HepG2 (cell line): ENCODE results near the gene ELAC1. TPM values are rescaled to one million over a fixed set of nuclear protein-coding genes. Genes with fewer than 3 reads are reported as not detected.

Experiments
- ATM ChIP-seq: fragments of 450-650 bp; IDR thresholded peaks from 2 replicates; pipeline ENCODE4 v1.7.1; 2017; ENCODE audit warnings: mild to moderate bottlenecking, borderline replicate concordance
- CERS6 ChIP-seq: sonication (generic); formaldehyde crosslinking; IDR thresholded peaks from 2 replicates; pipeline ENCODE4 v1.5.0; 2020; ENCODE audit warnings: missing genetic modification reagents
- DRAP1 ChIP-seq: IDR thresholded peaks from 2 replicates; pipeline ENCODE4 v1.6.1; 2016; ENCODE audit warnings: missing genetic modification reagents, missing compliant biosample characterization
- FOXK1 ChIP-seq: sonication (generic); formaldehyde crosslinking; IDR thresholded peaks from 2 replicates; pipeline ENCODE4 v1.4.0; 2020; ENCODE audit warnings: low read depth, missing genetic modification reagents, borderline replicate concordance
- GABPB1 ChIP-seq: IDR thresholded peaks from 2 replicates; pipeline ENCODE4 v1.6.1; 2016; ENCODE audit warnings: mild to moderate bottlenecking, missing genetic modification reagents, moderate library complexity, missing compliant biosample characterization
- MBNL3 ChIP-seq: fragments of 250-450 bp; sonication (Bioruptor Pico); conservative IDR thresholded peaks from 2 replicates; pipeline ENCODE4 v1.8.0; 2022; ENCODE audit warnings: mild to moderate bottlenecking, inconsistent platforms
- NRL ChIP-seq: sonication (generic); formaldehyde crosslinking; IDR thresholded peaks from 2 replicates; pipeline ENCODE4 v1.5.0; 2020; ENCODE audit warnings: missing genetic modification reagents, mild to moderate bottlenecking, moderate library complexity, borderline replicate concordance
- PHB2 ChIP-seq: fragments of 450-650 bp; IDR thresholded peaks from 2 replicates; pipeline ENCODE4 v1.6.1; 2018; ENCODE audit not compliant: partially characterized antibody
- PHF5A ChIP-seq: IDR thresholded peaks from one replicate; pipeline ENCODE4 v1.6.1; 2018; ENCODE audit warnings: low read depth, missing genetic modification reagents; ENCODE audit not compliant: unreplicated experiment
- SP1 ChIP-seq, 2 experiments: fragments of 450-650 bp in 1 of 2; sonication (generic) in 1 of 2; formaldehyde crosslinking in 1 of 2; IDR thresholded peaks; 2 replicates each; pipeline versions ENCODE4 v1.4.0 to v1.6.1; 2016 to 2020; ENCODE audit warnings: missing genetic modification reagents in 1 of 2
- ZNF224 ChIP-seq: sonication (generic); formaldehyde crosslinking; IDR thresholded peaks from 2 replicates; pipeline ENCODE4 v1.5.0; 2020; ENCODE audit warnings: mild to moderate bottlenecking, missing genetic modification reagents
- ZNF225 ChIP-seq: sonication (generic); formaldehyde crosslinking; IDR thresholded peaks from 2 replicates; pipeline ENCODE4 v1.4.0; 2020; ENCODE audit warnings: mild to moderate bottlenecking, missing genetic modification reagents
- ZNF274 ChIP-seq: sonication (generic); formaldehyde crosslinking; IDR thresholded peaks from 2 replicates; pipeline ENCODE4 v1.5.1; 2020; ENCODE audit warnings: mild to moderate bottlenecking, missing genetic modification reagents
- ZNF296 ChIP-seq: sonication (generic); formaldehyde crosslinking; conservative IDR thresholded peaks from 2 replicates; pipeline ENCODE4 v1.5.0; 2020; ENCODE audit warnings: mild to moderate bottlenecking, missing genetic modification reagents
- ZNF335 ChIP-seq: sonication (generic); formaldehyde crosslinking; IDR thresholded peaks from 2 replicates; pipeline ENCODE4 v1.4.0; 2020; ENCODE audit warnings: missing genetic modification reagents
- ZNF350 ChIP-seq: sonication (generic); formaldehyde crosslinking; IDR thresholded peaks from 2 replicates; pipeline ENCODE4 v1.4.0; 2020; ENCODE audit warnings: mild to moderate bottlenecking, low read depth, missing genetic modification reagents, borderline replicate concordance
- ZNF563 ChIP-seq: sonication (generic); formaldehyde crosslinking; IDR thresholded peaks from 2 replicates; pipeline ENCODE4 v1.8.0; 2022; ENCODE audit warnings: mild to moderate bottlenecking, moderate library complexity, missing genetic modification reagents
- ZNF777 ChIP-seq: sonication (generic); formaldehyde crosslinking; IDR thresholded peaks from 2 replicates; pipeline ENCODE4 v1.4.0; 2020; ENCODE audit warnings: missing genetic modification reagents
- polyA plus RNA-seq, 8 experiments: library from polyadenylated mRNA; depleted of rRNA in 3 of 8; stranded (reverse) in 7 of 8; unstranded in 1 of 8; fragments of >200 nt; fragmentation: Illumina TruSeq in 4 of 8; extraction: Trizol in 4 of 8; gene quantifications; 2 replicates each; pipeline versions ENCODE4 v1.2.1 to v1.2.3, GENCODE V29; 2011 to 2016; ENCODE audit warnings: low read depth in 4 of 8, missing spikeins in 1 of 8, mixed read lengths in 1 of 8; ENCODE audit not compliant: insufficient read depth in 1 of 8
- total RNA-seq, 5 experiments: library from RNA; depleted of rRNA; stranded (reverse); fragments of >200 nt; fragmentation: Illumina TruSeq; extraction: Trizol; gene quantifications; 2 replicates each; pipeline ENCODE4 v1.2.3, GENCODE V29; 2016; ENCODE audit warnings: low read depth in 1 of 5
- TF ChIP-seq, protein P1 (sequence below): sonication (generic); formaldehyde crosslinking; IDR thresholded peaks from 2 replicates; pipeline ENCODE4 v1.9.0; 2021; ENCODE audit warnings: missing genetic modification reagents, borderline replicate concordance
- TF ChIP-seq, protein P2 (sequence below), 2 experiments: sonication (generic) in 1 of 2; formaldehyde crosslinking in 1 of 2; IDR thresholded peaks; 2 replicates each; pipeline versions ENCODE4 v1.4.0 to v1.6.1; 2016 to 2020; ENCODE audit warnings: borderline replicate concordance in 1 of 2, low read depth in 1 of 2, mild to moderate bottlenecking in 1 of 2, missing genetic modification reagents in 1 of 2

The ELAC1 gene
- total and polyA plus RNA-seq, 2 of the 13 experiments (the other 11 are each of a cell fraction or from before 2014, with no cell fraction given) = 1.9 to 3.6 TPM

- TF ChIP-seq SP1 (IDR thresholded peaks at IDR 0.05) (no peak), SP1 (CRISPR knock-in tag; IDR thresholded peaks at IDR 0.05) (peak; percentile 30; the same call in 1 of the 2 replicates), ATM (no peak), MBNL3 (CRISPR knock-in tag) (no peak), ZNF335 (CRISPR knock-in tag) (0 out of 2 replicates have a peak, but pooled peaks have one; percentile 57), PHF5A (CRISPR knock-in tag) (peak; percentile 62), DRAP1 (CRISPR knock-in tag) (peak; percentile 71), ZNF350 (CRISPR knock-in tag) (0 out of 2 replicates have a peak, but pooled peaks have one; percentile 62), PHB2 (no peak), FOXK1 (CRISPR knock-in tag) (peak; percentile 58; the same call in 1 of the 2 replicates), ZNF274 (CRISPR knock-in tag) (peak; percentile 85), CERS6 (CRISPR knock-in tag) (no peak), ZNF225 (CRISPR knock-in tag) (peak; percentile 83; the same call in 1 of the 2 replicates), ZNF296 (no peak), GABPB1 (CRISPR knock-in tag) (peak; percentile 90), NRL (CRISPR knock-in tag) (no peak), ZNF224 (no peak), ZNF563 (CRISPR knock-in tag) (peak; percentile 86), ZNF777 (peak; percentile 49)
- TF ChIP-seq, protein P1, sequence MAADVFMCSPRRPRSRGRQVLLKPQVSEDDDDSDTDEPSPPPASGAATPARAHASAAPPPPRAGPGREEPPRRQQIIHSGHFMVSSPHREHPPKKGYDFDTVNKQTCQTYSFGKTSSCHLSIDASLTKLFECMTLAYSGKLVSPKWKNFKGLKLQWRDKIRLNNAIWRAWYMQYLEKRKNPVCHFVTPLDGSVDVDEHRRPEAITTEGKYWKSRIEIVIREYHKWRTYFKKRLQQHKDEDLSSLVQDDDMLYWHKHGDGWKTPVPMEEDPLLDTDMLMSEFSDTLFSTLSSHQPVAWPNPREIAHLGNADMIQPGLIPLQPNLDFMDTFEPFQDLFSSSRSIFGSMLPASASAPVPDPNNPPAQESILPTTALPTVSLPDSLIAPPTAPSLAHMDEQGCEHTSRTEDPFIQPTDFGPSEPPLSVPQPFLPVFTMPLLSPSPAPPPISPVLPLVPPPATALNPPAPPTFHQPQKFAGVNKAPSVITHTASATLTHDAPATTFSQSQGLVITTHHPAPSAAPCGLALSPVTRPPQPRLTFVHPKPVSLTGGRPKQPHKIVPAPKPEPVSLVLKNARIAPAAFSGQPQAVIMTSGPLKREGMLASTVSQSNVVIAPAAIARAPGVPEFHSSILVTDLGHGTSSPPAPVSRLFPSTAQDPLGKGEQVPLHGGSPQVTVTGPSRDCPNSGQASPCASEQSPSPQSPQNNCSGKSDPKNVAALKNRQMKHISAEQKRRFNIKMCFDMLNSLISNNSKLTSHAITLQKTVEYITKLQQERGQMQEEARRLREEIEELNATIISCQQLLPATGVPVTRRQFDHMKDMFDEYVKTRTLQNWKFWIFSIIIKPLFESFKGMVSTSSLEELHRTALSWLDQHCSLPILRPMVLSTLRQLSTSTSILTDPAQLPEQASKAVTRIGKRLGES (CRISPR knock-in tag) = no peak
- TF ChIP-seq, protein P2, sequence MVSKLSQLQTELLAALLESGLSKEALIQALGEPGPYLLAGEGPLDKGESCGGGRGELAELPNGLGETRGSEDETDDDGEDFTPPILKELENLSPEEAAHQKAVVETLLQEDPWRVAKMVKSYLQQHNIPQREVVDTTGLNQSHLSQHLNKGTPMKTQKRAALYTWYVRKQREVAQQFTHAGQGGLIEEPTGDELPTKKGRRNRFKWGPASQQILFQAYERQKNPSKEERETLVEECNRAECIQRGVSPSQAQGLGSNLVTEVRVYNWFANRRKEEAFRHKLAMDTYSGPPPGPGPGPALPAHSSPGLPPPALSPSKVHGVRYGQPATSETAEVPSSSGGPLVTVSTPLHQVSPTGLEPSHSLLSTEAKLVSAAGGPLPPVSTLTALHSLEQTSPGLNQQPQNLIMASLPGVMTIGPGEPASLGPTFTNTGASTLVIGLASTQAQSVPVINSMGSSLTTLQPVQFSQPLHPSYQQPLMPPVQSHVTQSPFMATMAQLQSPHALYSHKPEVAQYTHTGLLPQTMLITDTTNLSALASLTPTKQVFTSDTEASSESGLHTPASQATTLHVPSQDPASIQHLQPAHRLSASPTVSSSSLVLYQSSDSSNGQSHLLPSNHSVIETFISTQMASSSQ (IDR thresholded peaks at IDR 0.05; ENCODE audit: low read depth) = no peak
- TF ChIP-seq, protein P2 (CRISPR knock-in tag; IDR thresholded peaks at IDR 0.05; ENCODE audit: borderline replicate concordance) = no peak
Measured at GRCh38 chr18:51029694-51030536, 62.1 kb downstream of the ELAC1 start, which contains the start of gene SMAD4 (continued).
